GM13977 (cell line): ENCODE results near the gene LTA4H.

ENCODE experiments used
- DNase-seq: peaks from one replicate; pipeline ENCODE4 v3.0.0; 2012; ENCODE audit warnings: low spot score
- CTCF ChIP-seq: IDR thresholded peaks from 2 replicates; pipeline ENCODE4 v1.5.1; 2012; ENCODE audit warnings: mild to moderate bottlenecking, control low read depth; ENCODE audit not compliant: insufficient read depth; ENCODE audit errors: extremely low read depth, missing control alignments
- in situ Hi-C: fragments of 300-500 bp; cut with MboI; formaldehyde crosslinking; loops from one replicate; pipeline ENCODE4 v1.12.0; 2022; ENCODE audit warnings: low sequenced_read_pairs, low pct_unique_long_range_greater_than_20kb, mixed read lengths, inconsistent platforms; ENCODE audit not compliant: unreplicated experiment

LTA4H gene

GRCh38 chr12:95982602-95983001 is 52.8 kb downstream of the LTA4H start:
- TF ChIP-seq CTCF = no peak
- in situ Hi-C loops = no loop called here
- no peak for DNase-seq

- no peak for TF ChIP-seq CTCF
- DNase-seq = no peak
- in situ Hi-C loops = no loop called here
Measured at GRCh38 chr12:95980437-95980836, 55.0 kb downstream of the LTA4H start.

- in situ Hi-C loops = no loop called here
- no peak for TF ChIP-seq CTCF
- no peak for DNase-seq
Measured at GRCh38 chr12:95978774-95979173, 56.6 kb downstream of the LTA4H start.

- in situ Hi-C loops = no loop called here
- no peak for DNase-seq
- no peak for TF ChIP-seq CTCF
Measured at GRCh38 chr12:95978351-95978750, 57.0 kb downstream of the LTA4H start.

GRCh38 chr12:95977764-95978305 is 57.6 kb downstream of the LTA4H start:
- DNase-seq = no peak
- in situ Hi-C loops = no loop called here
- TF ChIP-seq CTCF = no peak

GRCh38 chr12:95976416-95976832 is 59.0 kb downstream of the LTA4H start:
- DNase-seq = no peak
- no peak for TF ChIP-seq CTCF
- in situ Hi-C loops = no loop called here

GRCh38 chr12:95975491-95975890 is 59.9 kb downstream of the LTA4H start:
- in situ Hi-C loops = no loop called here
- DNase-seq = no peak
- no peak for TF ChIP-seq CTCF
